B cell (primary cell): ENCODE results near the gene GAL3ST2. TPM values are rescaled to one million over a fixed set of nuclear protein-coding genes. Genes with fewer than 3 reads are reported as not detected.

Source experiments
- ATAC-seq: fragments of 200-7000 bp; cut with Tn5 transposase; one replicate; pipeline ENCODE4 v1.10.0; 2021; ENCODE audit warnings: low read depth, mild to moderate bottlenecking, moderate number of reproducible peaks, moderate library complexity
- CTCF ChIA-PET: fragments of 350-600 bp; sonication (Branson Sonifier 250); formaldehyde crosslinking; loops from one replicate; lab custom pipeline; 2021; ENCODE audit warnings: antibody characterized with exemption, inconsistent platforms; lab: Charles Lee
- POLR2A ChIA-PET: fragments of 350-600 bp; sonication (Branson Sonifier 250); formaldehyde crosslinking; loops from one replicate; lab custom pipeline; 2021; ENCODE audit warnings: antibody characterized with exemption; lab: Charles Lee
- DNase-seq: peaks from one replicate; pipeline ENCODE4 v3.0.0; 2013
- H2AFZ ChIP-seq: 2 replicates; pipeline ENCODE4 v1.6.1; 2012; ENCODE audit warnings: mild to moderate bottlenecking, low read depth, low read length; ENCODE audit not compliant: insufficient read depth, poor library complexity, severe bottlenecking
- H3K27ac ChIP-seq, 2 donors: 1 replicate in 1 of 2; 2 replicates in 1 of 2; pipeline ENCODE4 v1.5.1; 2012 to 2013; ENCODE audit warnings: low read length in 2 of 2, mild to moderate bottlenecking in 2 of 2, moderate library complexity in 1 of 2
- H3K27me3 ChIP-seq, 4 experiments: fragments of 200-600 bp in 1 of 4; sonication (generic) in 1 of 4; replicated peaks in 1 of 4; 1 replicate in 2 of 4; 2 replicates in 2 of 4; pipeline versions ENCODE4 v1.6.1 to v1.7.0; 2013 to 2016; ENCODE audit warnings: low read length in 3 of 4, mild to moderate bottlenecking in 2 of 4, mixed read lengths in 1 of 4, moderate library complexity in 1 of 4; ENCODE audit not compliant: insufficient read depth in 4 of 4, control insufficient read depth in 3 of 4; ENCODE audit errors: control extremely low read depth in 1 of 4
- H3K36me3 ChIP-seq, 2 experiments: replicated peaks in 1 of 2; 1 replicate in 1 of 2; 2 replicates in 1 of 2; pipeline versions ENCODE4 v1.6.1 to v1.7.1; 2013; ENCODE audit warnings: low read length in 1 of 2; ENCODE audit not compliant: insufficient read depth in 2 of 2, control insufficient read depth in 1 of 2; ENCODE audit errors: control extremely low read depth in 1 of 2, extremely low read depth in 1 of 2
- H3K4me1 ChIP-seq, 2 donors: fragments of 200-600 bp in 1 of 2; sonication (generic) in 1 of 2; 1 replicate in 1 of 2; 2 replicates in 1 of 2; pipeline versions ENCODE4 v1.5.1 to v1.6.1; 2013 to 2017; ENCODE audit warnings: low read length in 2 of 2; ENCODE audit not compliant: control insufficient read depth in 2 of 2, insufficient read depth in 2 of 2
- H3K4me2 ChIP-seq: replicated peaks from 2 replicates; pipeline ENCODE3; 2012; ENCODE audit warnings: mild to moderate bottlenecking, low read depth, low read length; ENCODE audit not compliant: poor library complexity, severe bottlenecking
- H3K4me3 ChIP-seq, 5 experiments: fragments of 200-600 bp in 1 of 5; sonication (generic) in 1 of 5; 1 replicate in 3 of 5; 2 replicates in 2 of 5; pipeline versions ENCODE4 v1.5.1 to v1.7.0; 2011 to 2016; ENCODE audit warnings: low read length in 4 of 5, mild to moderate bottlenecking in 4 of 5, low read depth in 2 of 5, control low read depth in 1 of 5, moderate library complexity in 1 of 5; ENCODE audit not compliant: insufficient read depth in 1 of 5; ENCODE audit errors: control extremely low read depth in 1 of 5, extremely low read depth in 1 of 5
- H3K79me2 ChIP-seq: fragments of 200-600 bp; sonication (generic); one replicate; pipeline ENCODE4 v1.6.0; 2016; ENCODE audit warnings: low read length; ENCODE audit not compliant: control insufficient read depth, insufficient read depth
- H3K9ac ChIP-seq: fragments of 200-600 bp; sonication (generic); 2 replicates; pipeline ENCODE4 v1.6.1; 2017; ENCODE audit warnings: mild to moderate bottlenecking, low read length, moderate library complexity
- H3K9me3 ChIP-seq, 3 donors: one replicate each; pipeline versions ENCODE4 v1.6.1 to v1.7.1; 2013; ENCODE audit warnings: low read length in 2 of 3; ENCODE audit not compliant: control insufficient read depth in 2 of 3, insufficient read depth in 1 of 3; ENCODE audit errors: control extremely low read depth in 1 of 3
- H4K20me1 ChIP-seq: 2 replicates; pipeline ENCODE4 v1.6.0; 2012; ENCODE audit warnings: mild to moderate bottlenecking, low read length; ENCODE audit not compliant: insufficient read depth, control insufficient read depth, poor library complexity, severe bottlenecking
- H3K27ac Mint-ChIP-seq: one replicate; pipeline ENCODE4 v1.8.0; 2021; ENCODE audit warnings: mixed read lengths
- H3K27me3 Mint-ChIP-seq: one replicate; pipeline ENCODE4 v1.8.0; 2021; ENCODE audit warnings: mixed read lengths
- H3K4me1 Mint-ChIP-seq: one replicate; pipeline ENCODE4 v1.8.0; 2021; ENCODE audit warnings: mixed read lengths
- H3K4me3 Mint-ChIP-seq: one replicate; pipeline ENCODE4 v1.8.0; 2021; ENCODE audit warnings: mixed read lengths
- H3K9me3 Mint-ChIP-seq: one replicate; pipeline ENCODE4 v1.8.0; 2022; ENCODE audit warnings: mixed read lengths; ENCODE audit not compliant: insufficient read depth
- EZH2 ChIP-seq: IDR thresholded peaks from 2 replicates; pipeline ENCODE4 v1.6.1; 2012; ENCODE audit warnings: borderline replicate concordance, low read depth, mild to moderate bottlenecking, moderate library complexity, low read length; ENCODE audit not compliant: insufficient read depth, poor library complexity, severe bottlenecking
- WGBS: methylation state at CpG from one replicate; pipeline ENCODE4 v1.1.5; 2013; ENCODE audit warnings: missing lambda C conversion rate; ENCODE audit not compliant: insufficient coverage; 5-methylcytosine and 5-hydroxymethylcytosine counted together
- intact Hi-C: fragments of 100-400 bp; cut with micrococcal nuclease; formaldehyde crosslinking; loops from one replicate; pipeline ENCODE4 v1.10.0; 2022
- polyA plus RNA-seq: library from polyadenylated mRNA; depleted of rRNA; stranded (reverse); fragments of >200 nt; gene quantifications from 2 replicates; pipeline ENCODE4 v1.2.3, GENCODE V29; 2012
- total RNA-seq, 2 donors: library from RNA; stranded (reverse); fragments of 120-200 nt in 1 of 2; gene quantifications; 1 replicate in 1 of 2; 2 replicates in 1 of 2; pipeline versions ENCODE4 v1.2.3 to v1.2.4, GENCODE V29; 2013 to 2022
- TF ChIP-seq, protein P1 (sequence below): fragments of 200-600 bp; IDR thresholded peaks from one replicate; pipeline ENCODE4 v1.8.0; 2022; ENCODE audit warnings: antibody characterized with exemption, mild to moderate bottlenecking

GAL3ST2 gene
- total and polyA plus RNA-seq, 2 donors (not counting 1 experiment from before 2014, with no cell fraction given), result 0.10 TPM; not detected in 1

DNA sequence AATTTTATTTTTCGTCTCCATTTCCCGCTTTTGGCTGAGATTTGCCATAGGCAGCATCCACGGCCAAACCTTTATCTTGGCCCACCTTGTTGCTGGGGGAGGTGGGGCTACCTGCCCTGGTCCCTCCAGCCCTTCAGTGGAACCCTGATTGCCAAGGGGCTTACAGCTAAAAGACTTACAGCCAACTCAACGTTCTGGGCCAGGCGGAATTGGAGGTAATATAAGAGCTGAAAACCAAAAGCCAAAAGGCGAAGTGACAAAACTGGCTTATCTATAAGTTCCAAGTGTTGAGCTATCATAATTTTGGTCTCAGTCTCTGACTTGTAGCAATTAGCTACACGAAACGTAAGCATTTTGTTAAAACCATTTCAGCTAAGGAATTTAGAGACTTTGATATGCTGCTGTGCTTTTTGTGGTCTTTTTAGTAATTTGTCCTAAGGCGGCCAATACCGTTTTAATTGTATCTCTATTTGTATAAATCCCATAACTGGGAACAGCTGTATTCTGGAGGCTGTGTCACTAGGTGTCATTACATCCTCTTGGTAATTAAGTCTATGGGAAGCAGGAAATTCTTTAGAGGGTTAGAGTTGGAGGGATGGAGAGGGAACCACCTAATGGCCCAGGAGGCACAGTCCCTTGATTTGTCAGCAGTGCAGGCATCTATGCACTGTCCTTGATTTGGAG lies 58.0 kb downstream of the GAL3ST2 start:
- H3K4me1 ChIP-seq, result no peaks in the 10 kb centered on the region
- H4K20me1 ChIP-seq, result no peaks in the 10 kb centered on the region
- H3K4me2 ChIP-seq, result no peak overlapping the region
- Mint-ChIP-seq H3K4me3 (no peak overlapping the region), H3K27me3 (peaks cover 16% of the 10 kb centered on the region), H3K9me3 (peaks cover 3% of the 10 kb centered on the region), H3K4me1 (no peaks in the 10 kb centered on the region), H3K27ac (no peak overlapping the region)
- H3K79me2 ChIP-seq, result no peaks in the 10 kb centered on the region
- ChIA-PET CTCF (no interaction called here), POLR2A (no interaction called here)
- intact Hi-C loops, result no loop called here
- peaks cover 0 to 5% (median 1%) of the 10 kb centered on the region in 4 experiments for H3K27me3 ChIP-seq
- H3K9ac ChIP-seq, result no peak overlapping the region
- no peak for TF ChIP-seq EZH2
- TF ChIP-seq, protein P1, sequence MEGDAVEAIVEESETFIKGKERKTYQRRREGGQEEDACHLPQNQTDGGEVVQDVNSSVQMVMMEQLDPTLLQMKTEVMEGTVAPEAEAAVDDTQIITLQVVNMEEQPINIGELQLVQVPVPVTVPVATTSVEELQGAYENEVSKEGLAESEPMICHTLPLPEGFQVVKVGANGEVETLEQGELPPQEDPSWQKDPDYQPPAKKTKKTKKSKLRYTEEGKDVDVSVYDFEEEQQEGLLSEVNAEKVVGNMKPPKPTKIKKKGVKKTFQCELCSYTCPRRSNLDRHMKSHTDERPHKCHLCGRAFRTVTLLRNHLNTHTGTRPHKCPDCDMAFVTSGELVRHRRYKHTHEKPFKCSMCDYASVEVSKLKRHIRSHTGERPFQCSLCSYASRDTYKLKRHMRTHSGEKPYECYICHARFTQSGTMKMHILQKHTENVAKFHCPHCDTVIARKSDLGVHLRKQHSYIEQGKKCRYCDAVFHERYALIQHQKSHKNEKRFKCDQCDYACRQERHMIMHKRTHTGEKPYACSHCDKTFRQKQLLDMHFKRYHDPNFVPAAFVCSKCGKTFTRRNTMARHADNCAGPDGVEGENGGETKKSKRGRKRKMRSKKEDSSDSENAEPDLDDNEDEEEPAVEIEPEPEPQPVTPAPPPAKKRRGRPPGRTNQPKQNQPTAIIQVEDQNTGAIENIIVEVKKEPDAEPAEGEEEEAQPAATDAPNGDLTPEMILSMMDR, result no peak
- H3K36me3 ChIP-seq, result no peaks in the 10 kb centered on the region
- no peak overlapping the region for H3K4me3 ChIP-seq
- H3K27ac ChIP-seq, result no peak overlapping the region
- DNase-seq, result no peak
- ATAC-seq, result no peak
- H3K9me3 ChIP-seq, result peaks cover 0 to 6% (median 0%) of the 10 kb centered on the region in 3 donors
- no peak overlapping the region for H2AFZ ChIP-seq
- 97% methylated on average over 5 of the region's 10 CpGs for WGBS

DNA sequence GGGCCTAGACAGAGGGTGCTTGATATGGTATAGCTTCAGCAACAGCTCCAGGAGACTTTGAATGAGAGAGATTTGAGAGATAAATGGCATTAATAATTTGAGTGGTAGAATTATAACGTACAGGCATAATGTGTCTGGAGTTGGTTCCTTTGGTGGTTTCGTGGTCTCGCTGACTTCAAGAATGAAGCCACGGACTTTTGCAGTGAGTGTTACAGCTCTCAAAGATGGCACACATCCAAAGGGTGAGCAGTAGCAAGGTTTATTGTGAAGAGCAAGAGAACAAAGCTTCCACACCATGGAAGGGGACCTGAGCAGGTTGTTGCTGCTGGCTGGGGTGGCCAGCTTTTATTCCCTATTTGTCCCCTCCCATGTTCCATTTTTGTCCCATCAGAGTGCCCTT lies 59.0 kb downstream of the GAL3ST2 start:
- Histone ChIP-seq H3K4me3 (no peak overlapping the region), H3K27me3 (peaks cover 0 to 5% (median 1%) of the 10 kb centered on the region in 4 experiments), H4K20me1 (no peaks in the 10 kb centered on the region), H3K9me3 (peaks cover 0 to 6% (median 0%) of the 10 kb centered on the region in 3 donors), H3K9ac (no peak overlapping the region), H3K27ac (no peak overlapping the region), H3K4me1 (no peaks in the 10 kb centered on the region), H3K79me2 (no peaks in the 10 kb centered on the region), H3K4me2 (no peak overlapping the region), H2AFZ (no peak overlapping the region), H3K36me3 (no peaks in the 10 kb centered on the region)
- CTCF ChIA-PET, result no interaction called here
- POLR2A ChIA-PET, result no interaction called here
- DNase-seq, result no peak
- TF ChIP-seq, protein P1, result no peak
- no peak for TF ChIP-seq EZH2
- WGBS, result 31% methylated on average over 4 of the region's 4 CpGs
- no peak overlapping the region for H3K4me3 Mint-ChIP-seq
- peaks cover 10% of the 10 kb centered on the region for H3K27me3 Mint-ChIP-seq
- intact Hi-C loops, result no loop called here
- no peaks in the 10 kb centered on the region for H3K4me1 Mint-ChIP-seq
- no peak for ATAC-seq
- peaks cover 3% of the 10 kb centered on the region for H3K9me3 Mint-ChIP-seq
- H3K27ac Mint-ChIP-seq, result no peak overlapping the region
